ENCODE data around the gene OR52B6.

The OR52B6 gene

DNA sequence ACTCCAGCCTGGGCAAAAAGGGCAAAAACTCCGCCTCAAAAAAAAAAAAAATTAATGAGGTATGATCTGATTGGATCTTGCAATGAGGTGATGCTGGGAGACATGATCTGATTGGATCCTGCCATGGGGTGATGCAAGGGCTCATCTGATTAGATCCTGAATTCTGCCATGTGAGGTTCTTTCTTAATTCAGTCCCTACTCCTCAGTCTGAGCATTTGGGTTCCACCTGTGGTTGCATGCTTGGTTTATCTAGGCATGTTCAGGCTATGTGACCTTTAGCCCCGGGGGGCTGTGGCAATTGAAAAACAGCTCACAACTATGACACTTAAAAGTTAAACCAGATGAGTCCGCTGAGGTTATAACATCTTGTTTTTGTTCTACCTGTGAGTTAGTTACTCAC, 10.9 kb downstream of the OR52B6 start:
- Histone ChIP-seq H3K36me3 (ENCODE audit: insufficient read depth, low read length) (no peaks in the 10 kb centered on the region), H3K4me3 (ENCODE audit: low read depth, low read length, poor library complexity, severe bottlenecking) (no peak overlapping the region), H3K27ac (ENCODE audit: low read depth, low read length, poor library complexity, severe bottlenecking) (no peak overlapping the region), H3K79me2 (ENCODE audit: insufficient read depth, low read length) (no peaks in the 10 kb centered on the region), H3K27me3 (ENCODE audit: insufficient read depth, low read length) (no peaks in the 10 kb centered on the region), H3K4me2 (ENCODE audit: low read length) (no peak overlapping the region), H3K4me1 (ENCODE audit: insufficient read depth, low read length, severe bottlenecking) (no peaks in the 10 kb centered on the region), H3K9me2 (ENCODE audit: low read depth, low read length) (no peaks in the 10 kb centered on the region), H4K20me1 (ENCODE audit: insufficient read depth, low read length) (no peaks in the 10 kb centered on the region), H3K9me3 (ENCODE audit: low read length) (no peaks in the 10 kb centered on the region), H3F3A (ENCODE audit: insufficient read depth, low read length) (no peaks in the 10 kb centered on the region), H2AFZ (ENCODE audit: low read length) (no peak overlapping the region), H3K9ac (ENCODE audit: low read length) (no peak overlapping the region)
- TF ChIP-seq, protein P1, sequence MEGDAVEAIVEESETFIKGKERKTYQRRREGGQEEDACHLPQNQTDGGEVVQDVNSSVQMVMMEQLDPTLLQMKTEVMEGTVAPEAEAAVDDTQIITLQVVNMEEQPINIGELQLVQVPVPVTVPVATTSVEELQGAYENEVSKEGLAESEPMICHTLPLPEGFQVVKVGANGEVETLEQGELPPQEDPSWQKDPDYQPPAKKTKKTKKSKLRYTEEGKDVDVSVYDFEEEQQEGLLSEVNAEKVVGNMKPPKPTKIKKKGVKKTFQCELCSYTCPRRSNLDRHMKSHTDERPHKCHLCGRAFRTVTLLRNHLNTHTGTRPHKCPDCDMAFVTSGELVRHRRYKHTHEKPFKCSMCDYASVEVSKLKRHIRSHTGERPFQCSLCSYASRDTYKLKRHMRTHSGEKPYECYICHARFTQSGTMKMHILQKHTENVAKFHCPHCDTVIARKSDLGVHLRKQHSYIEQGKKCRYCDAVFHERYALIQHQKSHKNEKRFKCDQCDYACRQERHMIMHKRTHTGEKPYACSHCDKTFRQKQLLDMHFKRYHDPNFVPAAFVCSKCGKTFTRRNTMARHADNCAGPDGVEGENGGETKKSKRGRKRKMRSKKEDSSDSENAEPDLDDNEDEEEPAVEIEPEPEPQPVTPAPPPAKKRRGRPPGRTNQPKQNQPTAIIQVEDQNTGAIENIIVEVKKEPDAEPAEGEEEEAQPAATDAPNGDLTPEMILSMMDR (IDR thresholded peaks at IDR 0.05; ENCODE audit: low read length) = no peak
- no peak for TF ChIP-seq EZH2 (IDR thresholded peaks at IDR 0.05; ENCODE audit: borderline replicate concordance, low read length)

DNA sequence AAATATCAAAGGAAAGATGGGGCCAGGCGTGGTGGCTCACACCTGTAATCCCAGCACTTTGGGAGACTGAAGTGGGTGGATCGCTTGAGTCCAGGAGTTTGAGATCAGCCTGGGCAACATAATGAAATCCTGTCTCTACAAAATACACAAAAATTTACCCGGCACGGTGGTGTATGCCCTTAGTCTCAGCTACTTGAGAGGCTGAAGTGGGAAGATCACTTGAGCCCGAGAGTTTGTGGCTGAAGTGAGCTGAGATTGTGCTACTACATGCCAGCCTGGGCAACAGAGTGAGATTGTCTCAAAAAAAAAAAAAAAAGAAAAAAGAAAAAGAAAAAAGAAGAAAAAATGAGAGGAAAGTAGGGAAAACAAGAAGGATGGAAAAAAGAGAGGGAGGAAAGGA, 11.9 kb downstream of the OR52B6 start:
- TF ChIP-seq, protein P1 (IDR thresholded peaks at IDR 0.05; ENCODE audit: low read length) = no peak
- TF ChIP-seq EZH2 (IDR thresholded peaks at IDR 0.05; ENCODE audit: borderline replicate concordance, low read length) = no peak
- Histone ChIP-seq H3K4me3 (ENCODE audit: low read depth, low read length, poor library complexity, severe bottlenecking) (no peak overlapping the region), H3K4me1 (ENCODE audit: insufficient read depth, low read length, severe bottlenecking) (no peaks in the 10 kb centered on the region), H3K9ac (ENCODE audit: low read length) (no peak overlapping the region), H3K4me2 (ENCODE audit: low read length) (no peak overlapping the region), H3F3A (ENCODE audit: insufficient read depth, low read length) (no peaks in the 10 kb centered on the region), H3K79me2 (ENCODE audit: insufficient read depth, low read length) (no peaks in the 10 kb centered on the region), H4K20me1 (ENCODE audit: insufficient read depth, low read length) (no peaks in the 10 kb centered on the region), H2AFZ (ENCODE audit: low read length) (no peak overlapping the region), H3K27ac (ENCODE audit: low read depth, low read length, poor library complexity, severe bottlenecking) (no peak overlapping the region), H3K36me3 (ENCODE audit: insufficient read depth, low read length) (no peaks in the 10 kb centered on the region), H3K9me3 (ENCODE audit: low read length) (no peaks in the 10 kb centered on the region), H3K27me3 (ENCODE audit: insufficient read depth, low read length) (no peaks in the 10 kb centered on the region), H3K9me2 (ENCODE audit: low read depth, low read length) (no peaks in the 10 kb centered on the region)

DNA sequence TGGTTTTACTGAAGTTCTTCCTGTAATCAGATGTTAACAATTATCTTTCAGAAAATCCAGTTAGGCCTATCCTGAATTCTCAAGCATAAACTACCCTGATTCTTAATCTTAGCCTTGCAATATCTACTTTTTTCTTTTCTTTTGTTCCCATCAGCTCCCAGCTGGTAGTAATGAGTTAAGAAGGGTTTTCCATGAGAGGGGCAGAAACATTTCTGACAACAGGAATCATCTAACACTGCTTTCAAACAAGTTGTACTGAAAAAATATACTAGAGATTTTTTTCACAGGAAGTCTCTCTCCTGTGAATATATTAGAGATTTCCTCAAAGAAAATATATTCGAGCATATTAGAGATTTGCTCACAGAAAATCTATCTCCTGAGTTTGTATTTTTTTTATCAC, 12.5 kb downstream of the OR52B6 start:
- Histone ChIP-seq H4K20me1 (ENCODE audit: insufficient read depth, low read length) (no peaks in the 10 kb centered on the region), H3K4me3 (ENCODE audit: low read depth, low read length, poor library complexity, severe bottlenecking) (no peak overlapping the region), H3K27me3 (ENCODE audit: insufficient read depth, low read length) (no peaks in the 10 kb centered on the region), H3K4me1 (ENCODE audit: insufficient read depth, low read length, severe bottlenecking) (no peaks in the 10 kb centered on the region), H3K36me3 (ENCODE audit: insufficient read depth, low read length) (no peaks in the 10 kb centered on the region), H3K9me2 (ENCODE audit: low read depth, low read length) (no peaks in the 10 kb centered on the region), H3K27ac (ENCODE audit: low read depth, low read length, poor library complexity, severe bottlenecking) (no peak overlapping the region), H2AFZ (ENCODE audit: low read length) (no peak overlapping the region), H3K9ac (ENCODE audit: low read length) (no peak overlapping the region), H3K4me2 (ENCODE audit: low read length) (no peak overlapping the region), H3K79me2 (ENCODE audit: insufficient read depth, low read length) (no peaks in the 10 kb centered on the region), H3K9me3 (ENCODE audit: low read length) (no peaks in the 10 kb centered on the region), H3F3A (ENCODE audit: insufficient read depth, low read length) (no peaks in the 10 kb centered on the region)
- TF ChIP-seq EZH2 (IDR thresholded peaks at IDR 0.05; ENCODE audit: borderline replicate concordance, low read length) = no peak
- TF ChIP-seq, protein P1 (IDR thresholded peaks at IDR 0.05; ENCODE audit: low read length) = no peak

All from OCI-LY1 (cell line).